C4-2B (cell line): ENCODE results near the gene SLC4A1.

Experiments
- H3K27ac ChIP-seq: fragments of 450-650 bp; 2 replicates; pipeline ENCODE4 v1.5.1; 2017
- ZFX ChIP-seq: fragments of 450-650 bp; IDR thresholded peaks from 2 replicates; pipeline ENCODE4 v1.6.1; 2017
- TF ChIP-seq, protein P1 (sequence below): fragments of 450-650 bp; conservative IDR thresholded peaks from 2 replicates; pipeline ENCODE4 v1.5.1; 2017; ENCODE audit warnings: mild to moderate bottlenecking

SLC4A1 gene

DNA sequence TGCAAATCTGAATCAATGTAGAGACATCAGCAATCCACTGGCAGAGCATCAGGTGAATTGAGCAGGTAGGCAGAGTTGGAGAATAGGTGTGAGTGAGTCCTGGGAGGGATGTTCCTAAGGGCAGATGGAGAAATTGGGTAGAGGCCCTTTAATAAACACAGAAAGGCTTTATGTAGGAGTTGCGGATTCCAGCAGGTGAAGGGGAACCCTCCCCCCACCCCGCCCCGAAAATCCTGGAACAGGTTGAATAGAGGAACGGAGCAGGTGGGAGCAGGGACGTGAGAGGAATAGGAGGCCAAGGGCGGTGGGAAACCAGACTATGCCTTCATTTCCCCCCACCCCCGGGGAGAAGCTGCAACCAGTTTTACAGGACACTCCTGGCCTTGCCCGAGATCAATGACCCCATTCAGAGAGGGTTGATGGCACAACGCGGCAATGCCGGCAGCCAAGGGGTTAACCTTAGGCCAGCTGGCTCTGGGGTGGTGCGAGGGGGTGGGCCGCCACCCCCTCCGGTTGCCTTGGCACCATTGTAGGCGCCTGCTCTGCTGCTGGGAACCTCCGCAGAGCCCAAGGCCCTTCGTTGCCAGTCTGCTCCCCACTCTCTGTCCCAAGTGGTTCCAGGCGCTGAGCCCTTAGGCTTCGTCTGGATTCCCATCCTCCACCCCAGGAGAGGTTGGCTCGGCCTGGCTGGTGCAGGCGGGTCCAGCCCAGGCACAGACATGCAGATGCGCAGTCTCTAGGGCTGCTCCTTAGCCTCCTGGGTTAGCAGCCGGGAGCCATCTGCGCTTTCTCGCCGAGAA lies 39.7 kb upstream of the SLC4A1 start:
- TF ChIP-seq, protein P1, sequence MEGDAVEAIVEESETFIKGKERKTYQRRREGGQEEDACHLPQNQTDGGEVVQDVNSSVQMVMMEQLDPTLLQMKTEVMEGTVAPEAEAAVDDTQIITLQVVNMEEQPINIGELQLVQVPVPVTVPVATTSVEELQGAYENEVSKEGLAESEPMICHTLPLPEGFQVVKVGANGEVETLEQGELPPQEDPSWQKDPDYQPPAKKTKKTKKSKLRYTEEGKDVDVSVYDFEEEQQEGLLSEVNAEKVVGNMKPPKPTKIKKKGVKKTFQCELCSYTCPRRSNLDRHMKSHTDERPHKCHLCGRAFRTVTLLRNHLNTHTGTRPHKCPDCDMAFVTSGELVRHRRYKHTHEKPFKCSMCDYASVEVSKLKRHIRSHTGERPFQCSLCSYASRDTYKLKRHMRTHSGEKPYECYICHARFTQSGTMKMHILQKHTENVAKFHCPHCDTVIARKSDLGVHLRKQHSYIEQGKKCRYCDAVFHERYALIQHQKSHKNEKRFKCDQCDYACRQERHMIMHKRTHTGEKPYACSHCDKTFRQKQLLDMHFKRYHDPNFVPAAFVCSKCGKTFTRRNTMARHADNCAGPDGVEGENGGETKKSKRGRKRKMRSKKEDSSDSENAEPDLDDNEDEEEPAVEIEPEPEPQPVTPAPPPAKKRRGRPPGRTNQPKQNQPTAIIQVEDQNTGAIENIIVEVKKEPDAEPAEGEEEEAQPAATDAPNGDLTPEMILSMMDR = no peak
- TF ChIP-seq ZFX = no peak
- no peak overlapping the region for H3K27ac ChIP-seq

DNA sequence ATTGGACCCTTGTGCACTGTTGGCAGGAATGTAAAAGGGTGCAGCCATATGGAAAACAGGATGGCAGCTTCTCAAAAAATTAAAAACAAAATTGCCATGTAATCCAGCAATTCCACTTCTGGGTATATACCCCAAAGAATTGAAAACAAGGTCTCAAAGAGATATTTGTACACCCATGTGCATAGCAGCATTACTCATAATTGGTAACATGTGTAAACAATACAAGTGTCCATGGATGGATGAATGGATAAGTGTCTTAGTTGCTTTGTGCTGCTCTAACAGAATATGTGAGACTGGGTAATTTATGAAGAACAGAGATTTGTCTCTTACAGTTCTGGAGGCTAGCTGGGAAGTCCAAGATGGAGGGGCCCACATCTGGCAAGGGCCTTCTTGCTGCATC lies 36.7 kb upstream of the SLC4A1 start:
- TF ChIP-seq ZFX = no peak
- TF ChIP-seq, protein P1 = no peak
- H3K27ac ChIP-seq = no peak overlapping the region

DNA sequence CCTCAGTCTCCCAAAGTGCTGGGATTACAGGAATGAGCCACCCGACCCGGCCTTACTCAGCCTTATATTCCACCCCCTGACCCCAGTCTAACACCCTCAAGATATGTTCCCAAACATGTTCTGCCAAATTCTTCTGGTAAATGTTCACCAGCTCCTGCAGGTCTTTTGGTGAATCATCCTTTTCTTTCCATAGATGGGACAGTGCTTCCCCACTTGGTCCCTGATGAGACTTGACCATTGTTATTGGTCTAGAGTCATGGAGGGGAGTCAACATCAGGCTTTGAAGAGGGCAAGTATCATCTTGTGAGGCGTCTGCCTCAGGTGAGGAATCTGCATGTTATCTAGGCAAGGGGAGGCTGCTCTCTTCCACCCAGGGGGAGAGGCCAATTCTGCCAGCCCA lies 30.0 kb upstream of the SLC4A1 start:
- H3K27ac ChIP-seq = no peak overlapping the region
- TF ChIP-seq, protein P1 = no peak
- TF ChIP-seq ZFX = no peak

DNA sequence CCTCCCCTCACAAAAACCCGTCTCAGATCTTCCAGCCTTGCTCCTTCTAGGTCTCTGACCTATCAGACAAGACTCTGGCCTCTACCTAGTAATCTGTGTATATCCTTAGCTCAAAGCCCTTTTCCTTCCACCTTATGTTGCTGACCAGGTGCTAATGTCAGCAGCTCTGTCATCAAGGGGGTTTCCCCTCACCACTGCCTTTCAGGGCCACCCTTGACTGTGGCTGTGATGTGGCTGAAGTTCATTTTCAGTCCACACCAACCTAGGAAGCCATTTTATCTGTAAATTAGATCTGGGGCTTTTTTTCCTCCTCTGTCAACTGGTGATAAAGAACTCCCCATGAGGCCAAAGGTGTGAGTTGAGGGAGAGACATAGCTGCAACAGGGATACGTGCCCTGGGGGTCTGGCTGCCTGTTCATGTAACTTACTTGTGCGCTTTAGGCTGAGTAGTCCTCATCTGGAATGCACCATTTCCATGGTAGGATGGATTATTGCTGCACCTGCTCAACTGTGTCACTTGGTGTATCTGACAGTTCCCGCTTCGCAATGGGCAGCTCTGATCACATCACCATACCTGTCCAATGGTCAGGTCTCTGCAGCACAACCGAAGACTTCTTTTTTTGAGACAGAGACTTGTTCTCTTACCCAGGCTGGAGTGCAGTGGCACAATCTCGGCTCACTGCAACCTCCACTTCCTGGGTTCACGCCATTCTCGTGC lies 25.7 kb upstream of the SLC4A1 start:
- TF ChIP-seq, protein P1 = no peak
- TF ChIP-seq ZFX = no peak
- no peak overlapping the region for H3K27ac ChIP-seq

DNA sequence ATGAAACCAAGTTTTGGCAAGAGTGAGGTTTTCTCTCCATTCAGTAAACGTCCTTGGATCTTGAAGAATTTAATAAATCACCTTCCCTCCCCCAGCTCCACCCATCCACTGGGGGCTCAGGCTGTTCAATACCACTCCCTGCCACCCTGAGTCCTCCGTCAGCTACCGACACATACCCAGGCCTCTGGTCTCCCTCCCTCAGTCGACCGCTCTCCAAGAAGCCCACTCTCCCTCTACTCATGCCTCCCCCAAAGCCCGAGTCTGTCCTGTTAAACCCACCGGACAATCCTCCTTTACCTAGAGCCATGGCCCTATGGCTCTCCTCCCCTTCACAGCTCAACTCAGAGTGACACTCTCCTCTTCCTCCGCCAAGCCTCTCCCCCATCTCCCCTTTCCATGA lies 19.7 kb upstream of the SLC4A1 start:
- no peak overlapping the region for H3K27ac ChIP-seq
- TF ChIP-seq, protein P1 = no peak
- no peak for TF ChIP-seq ZFX

DNA sequence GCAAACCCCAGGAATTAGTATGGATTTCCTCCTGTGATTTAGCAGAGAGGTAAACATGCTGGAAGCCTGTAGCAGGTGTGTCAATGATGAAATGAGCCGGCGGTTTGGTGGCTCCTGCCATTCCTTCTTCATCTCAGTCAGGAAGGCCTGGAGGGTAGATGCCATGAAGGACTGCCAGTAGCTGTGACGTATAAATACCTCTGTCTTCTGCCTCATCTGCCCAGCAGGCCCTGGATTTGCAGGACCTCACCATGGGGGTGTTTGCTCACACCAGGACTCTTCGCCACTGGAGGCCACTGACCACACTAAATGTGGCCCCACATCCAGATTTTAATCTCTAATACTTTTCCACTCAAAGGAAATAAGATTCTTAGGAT lies 16.1 kb upstream of the SLC4A1 start:
- no peak overlapping the region for H3K27ac ChIP-seq
- no peak for TF ChIP-seq ZFX
- TF ChIP-seq, protein P1 = no peak

DNA sequence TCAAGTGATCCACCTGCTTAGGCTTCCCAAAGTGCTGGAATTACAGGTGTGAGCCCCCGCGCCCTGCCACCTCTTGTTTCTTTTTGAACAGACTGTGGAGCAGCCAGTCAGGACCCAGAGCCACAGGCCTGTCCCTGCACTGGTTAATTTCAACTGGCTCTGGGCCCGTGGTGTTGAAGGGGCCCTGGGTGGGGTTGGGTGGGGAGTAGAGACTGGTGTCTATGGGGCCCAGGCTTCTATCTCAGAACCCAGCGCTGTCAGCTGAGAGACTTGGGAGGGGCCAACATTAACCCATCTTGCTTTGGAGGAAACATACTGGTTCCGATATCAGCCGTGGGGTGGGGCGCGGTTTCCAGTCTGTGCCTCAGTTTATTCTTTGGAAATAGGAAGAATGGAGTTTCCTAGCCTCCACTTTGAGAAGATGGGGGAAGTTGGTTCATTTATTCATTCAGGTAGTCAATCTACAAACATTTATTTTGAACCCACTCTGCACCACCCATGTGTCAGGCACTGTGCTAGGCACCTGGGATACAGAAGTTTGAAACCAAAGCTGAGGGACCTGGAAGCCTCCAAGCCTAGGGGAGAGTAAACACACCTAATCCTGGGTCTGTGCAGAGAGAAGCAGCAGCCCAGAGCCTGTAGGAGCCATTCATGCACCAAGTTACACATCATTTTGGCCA lies 15.5 kb upstream of the SLC4A1 start:
- no peak overlapping the region for H3K27ac ChIP-seq
- no peak for TF ChIP-seq ZFX
- TF ChIP-seq, protein P1 = no peak
